NT2/D1 (cell line): ENCODE data around the gene DAB2IP.

Experiments used
- YY1 ChIP-seq: IDR thresholded peaks from 2 replicates; pipeline ENCODE4 v1.6.1; 2011; ENCODE audit not compliant: insufficient read length, insufficient read depth
- ZNF274 ChIP-seq: IDR thresholded peaks from 2 replicates; pipeline ENCODE4 v1.6.1; 2011; ENCODE audit warnings: mild to moderate bottlenecking, low read depth, low read length

DNA sequence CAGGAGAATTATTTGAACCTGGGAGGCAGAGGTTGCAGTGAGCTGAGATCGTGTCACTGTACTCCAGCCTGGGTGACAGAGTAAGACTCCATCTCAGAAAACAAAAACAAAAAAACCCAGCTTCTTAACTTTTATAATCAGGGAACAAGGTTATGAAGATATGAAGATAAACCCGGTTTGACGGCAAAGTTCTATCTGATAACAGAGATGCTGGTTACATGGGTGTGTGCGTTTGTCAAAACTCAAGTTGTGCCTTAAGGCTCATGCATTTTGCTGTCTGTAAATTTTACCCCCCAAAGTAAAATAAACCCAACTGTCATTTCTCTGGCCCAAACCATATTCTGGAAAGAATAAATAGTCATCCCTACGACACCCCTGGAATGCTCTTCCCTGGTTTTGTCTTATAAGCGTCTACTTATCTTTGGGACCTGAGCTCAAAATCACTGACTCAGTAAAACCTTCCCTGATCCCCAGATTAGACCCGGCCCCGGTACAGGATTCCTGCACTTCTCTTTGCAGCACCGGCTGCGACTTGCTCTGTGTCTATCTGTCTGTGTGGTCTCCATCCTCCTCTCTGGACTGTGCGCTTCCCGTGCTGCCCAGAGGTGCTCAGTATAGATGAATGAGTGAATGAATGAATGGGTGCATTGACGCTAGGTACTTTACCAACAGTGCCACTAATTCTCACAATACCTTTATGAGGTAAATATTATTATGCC is 172.2 kb downstream of the DAB2IP start:
- TF ChIP-seq YY1 (no peak), ZNF274 (no peak)
